GF-D8 (cell line): ENCODE results near the gene CHPF.

Experiments
- DNase-seq: peaks from one replicate; lab custom pipeline; 2025; lab: John Stamatoyannopoulos, UW

The CHPF gene

GRCh38 chr2:219551441-219552381 is 8.1 kb upstream of the CHPF start:
- no peak for DNase-seq

GRCh38 chr2:219549619-219550018 is 6.0 kb upstream of the CHPF start:
- DNase-seq = no peak

GRCh38 chr2:219548990-219549389 is 5.4 kb upstream of the CHPF start:
- no peak for DNase-seq

GRCh38 chr2:219547621-219548020 is 4.0 kb upstream of the CHPF start:
- DNase-seq = no peak

- DNase-seq = no peak
These were observed 2.3 kb upstream of the CHPF start for GRCh38 chr2:219545943-219546352.

- no peak for DNase-seq
These were observed 1.8 kb upstream of the CHPF start for GRCh38 chr2:219545295-219545942.

GRCh38 chr2:219544567-219544966 is 958 bp upstream of the CHPF start:
- DNase-seq = no peak

GRCh38 chr2:219542931-219543595 is 546 bp downstream of the CHPF start:
- DNase-seq = no peak

GRCh38 chr2:219541611-219542180 is 1.9 kb downstream of the CHPF start:
- DNase-seq = peak; percentile 19

GRCh38 chr2:219540784-219541504 is 2.7 kb downstream of the CHPF start:
- DNase-seq = no peak

GRCh38 chr2:219539926-219540678 is 3.5 kb downstream of the CHPF start:
- no peak for DNase-seq

- DNase-seq = no peak
These were observed 4.4 kb downstream of the CHPF start for GRCh38 chr2:219538956-219539788.

GRCh38 chr2:219538504-219538951 is 5.1 kb downstream of the CHPF start:
- no peak for DNase-seq

- DNase-seq = no peak
These were observed 5.7 kb downstream of the CHPF start for GRCh38 chr2:219537657-219538488.

GRCh38 chr2:219536967-219537366 is 6.6 kb downstream of the CHPF start:
- DNase-seq = no peak

- no peak for DNase-seq
These were observed 7.2 kb downstream of the CHPF start for GRCh38 chr2:219536425-219536824.

GRCh38 chr2:219533930-219534661 is 9.5 kb downstream of the CHPF start:
- DNase-seq = no peak

- DNase-seq = no peak
These were observed 11.3 kb downstream of the CHPF start for GRCh38 chr2:219532378-219532649.
